WTC11 (cell line): ENCODE measurements around the gene CHFR. TPM values are rescaled to one million over a fixed set of nuclear protein-coding genes. Genes with fewer than 3 reads are reported as not detected.
A peak's percentile ranks its signal among the peaks of the same experiment; 100 is the strongest.

Source experiments
- ATAC-seq: fragments of 200-7000 bp; cut with Tn5 transposase; 2 replicates; pipeline ENCODE4 v1.10.0; 2021; ENCODE audit warnings: mild to moderate bottlenecking, moderate library complexity
- CTCF ChIA-PET: fragments of 300-600 bp; sonication (Branson Sonifier 250); formaldehyde crosslinking; loops from one replicate; lab custom pipeline; 2021; ENCODE audit warnings: antibody characterized with exemption; lab: Charles Lee
- POLR2A ChIA-PET: fragments of 350-600 bp; sonication (Branson Sonifier 250); formaldehyde crosslinking; loops from one replicate; lab custom pipeline; 2021; ENCODE audit warnings: antibody characterized with exemption; lab: Charles Lee
- DNase-seq: peaks from one replicate; pipeline ENCODE4 v3.0.0; 2021; ENCODE audit warnings: low spot score
- H3K27ac Mint-ChIP-seq: 2 replicates; pipeline ENCODE4 v1.8.0; 2021; ENCODE audit warnings: mixed read lengths
- H3K27me3 Mint-ChIP-seq: 2 replicates; pipeline ENCODE4 v1.8.0; 2021; ENCODE audit warnings: low read depth, mild to moderate bottlenecking, moderate library complexity, mixed read lengths
- H3K36me3 Mint-ChIP-seq: 2 replicates; pipeline ENCODE4 v1.8.0; 2021; ENCODE audit warnings: mixed read lengths
- H3K4me1 Mint-ChIP-seq: 2 replicates; pipeline ENCODE4 v1.8.0; 2022; ENCODE audit warnings: mixed read lengths
- H3K4me3 Mint-ChIP-seq: 2 replicates; pipeline ENCODE4 v1.8.0; 2021; ENCODE audit warnings: mild to moderate bottlenecking, moderate library complexity, mixed read lengths
- H3K9me3 Mint-ChIP-seq: 2 replicates; pipeline ENCODE4 v1.8.0; 2021; ENCODE audit warnings: mixed read lengths
- CBFB ChIP-seq: sonication (generic); formaldehyde crosslinking; IDR thresholded peaks from 2 replicates; pipeline ENCODE4 v1.8.1; 2022; ENCODE audit warnings: mild to moderate bottlenecking, low read depth, missing genetic modification reagents
- CREM ChIP-seq: sonication (generic); formaldehyde crosslinking; IDR thresholded peaks from 2 replicates; pipeline ENCODE4 v1.8.1; 2022; ENCODE audit warnings: mild to moderate bottlenecking, missing genetic modification reagents, moderate library complexity
- MYBL2 ChIP-seq: sonication (generic); formaldehyde crosslinking; IDR thresholded peaks from 2 replicates; pipeline ENCODE4 v1.8.1; 2023; ENCODE audit warnings: mild to moderate bottlenecking, moderate library complexity, missing genetic modification reagents
- NFATC4 ChIP-seq: fragments of 250-450 bp; sonication (Bioruptor Pico); IDR thresholded peaks from 2 replicates; pipeline ENCODE4 v1.9.0; 2021; ENCODE audit warnings: mild to moderate bottlenecking
- PRRX2 ChIP-seq: fragments of 250-450 bp; sonication (Bioruptor Pico); IDR thresholded peaks from 2 replicates; pipeline ENCODE4 v1.8.0; 2021; ENCODE audit warnings: mild to moderate bottlenecking
- RELA ChIP-seq: sonication (generic); formaldehyde crosslinking; IDR thresholded peaks from 2 replicates; pipeline ENCODE4 v1.8.1; 2022; ENCODE audit warnings: missing genetic modification reagents, mild to moderate bottlenecking, borderline replicate concordance
- SOX15 ChIP-seq: fragments of 250-450 bp; sonication (Bioruptor Pico); IDR thresholded peaks from 2 replicates; pipeline ENCODE4 v1.9.0; 2021; ENCODE audit warnings: mild to moderate bottlenecking
- ZNF423 ChIP-seq: fragments of 250-450 bp; sonication (Bioruptor Pico); IDR thresholded peaks from 2 replicates; pipeline ENCODE4 v2.1.2; 2022; ENCODE audit warnings: mild to moderate bottlenecking, moderate library complexity
- total RNA-seq: library from RNA; stranded (reverse); gene quantifications from 3 replicates; pipeline ENCODE4 v1.2.3, GENCODE V29; 2021
- TF ChIP-seq, protein P1 (sequence below): sonication (generic); formaldehyde crosslinking; IDR thresholded peaks from 2 replicates; pipeline ENCODE4 v1.8.1; 2023; ENCODE audit warnings: mild to moderate bottlenecking, missing genetic modification reagents
- TF ChIP-seq, protein P2 (sequence below): fragments of 250-450 bp; sonication (Bioruptor Pico); IDR thresholded peaks from 2 replicates; pipeline ENCODE4 v1.8.0; 2021; ENCODE audit warnings: mild to moderate bottlenecking
- TF ChIP-seq, protein P3 (sequence below): sonication (generic); formaldehyde crosslinking; IDR thresholded peaks from 2 replicates; pipeline ENCODE4 v1.8.0; 2022; ENCODE audit warnings: mild to moderate bottlenecking, missing genetic modification reagents
- TF ChIP-seq, protein P4 (sequence below): sonication (generic); formaldehyde crosslinking; IDR thresholded peaks from 2 replicates; pipeline ENCODE4 v1.8.0; 2022; ENCODE audit warnings: missing genetic modification reagents
- TF ChIP-seq, protein P5 (sequence below): sonication (generic); formaldehyde crosslinking; IDR thresholded peaks from 2 replicates; pipeline ENCODE4 v1.8.1; 2023; ENCODE audit warnings: mild to moderate bottlenecking, moderate library complexity, missing genetic modification reagents
- TF ChIP-seq, protein P6 (sequence below): sonication (generic); formaldehyde crosslinking; IDR thresholded peaks from 2 replicates; pipeline ENCODE4 v1.8.0; 2023; ENCODE audit warnings: missing genetic modification reagents, mild to moderate bottlenecking, borderline replicate concordance

The CHFR gene
- total RNA-seq, 1 experiment from 2014 or later: 58.7 TPM

DNA sequence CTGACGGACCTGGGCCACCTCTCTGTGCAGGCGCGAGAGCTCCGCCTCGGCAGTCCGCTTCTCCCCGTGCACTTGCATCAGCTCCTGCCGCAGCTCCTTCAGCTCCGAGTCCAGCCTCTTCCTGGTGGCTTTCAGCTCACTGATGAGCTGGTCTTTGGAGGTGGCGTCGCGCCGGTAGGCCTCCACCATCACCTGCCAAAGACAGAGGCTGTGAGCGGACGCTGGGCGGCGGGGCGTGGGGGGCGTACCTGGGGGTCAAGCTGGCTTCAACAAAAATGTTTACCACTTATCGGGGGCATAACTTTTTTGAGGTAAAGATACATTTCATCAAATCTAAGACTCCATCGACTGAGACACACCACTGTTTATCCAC, 98.3 kb downstream of the CHFR start:
- ATAC-seq (peak; percentile 18; the same call in 1 of the 2 replicates), DNase-seq (no peak)
- peaks cover 54% of the 10 kb centered on the region for H3K36me3 Mint-ChIP-seq
- H3K4me3 Mint-ChIP-seq: no peak overlapping the region
- CTCF ChIA-PET: interaction anchor here (1.1 kb wide), 1 partner anchor 21 kb away, joined by 3 read pairs; no protein-coding TSS in a partner anchor
- POLR2A ChIA-PET: no interaction called here
- TF ChIP-seq, protein P1, sequence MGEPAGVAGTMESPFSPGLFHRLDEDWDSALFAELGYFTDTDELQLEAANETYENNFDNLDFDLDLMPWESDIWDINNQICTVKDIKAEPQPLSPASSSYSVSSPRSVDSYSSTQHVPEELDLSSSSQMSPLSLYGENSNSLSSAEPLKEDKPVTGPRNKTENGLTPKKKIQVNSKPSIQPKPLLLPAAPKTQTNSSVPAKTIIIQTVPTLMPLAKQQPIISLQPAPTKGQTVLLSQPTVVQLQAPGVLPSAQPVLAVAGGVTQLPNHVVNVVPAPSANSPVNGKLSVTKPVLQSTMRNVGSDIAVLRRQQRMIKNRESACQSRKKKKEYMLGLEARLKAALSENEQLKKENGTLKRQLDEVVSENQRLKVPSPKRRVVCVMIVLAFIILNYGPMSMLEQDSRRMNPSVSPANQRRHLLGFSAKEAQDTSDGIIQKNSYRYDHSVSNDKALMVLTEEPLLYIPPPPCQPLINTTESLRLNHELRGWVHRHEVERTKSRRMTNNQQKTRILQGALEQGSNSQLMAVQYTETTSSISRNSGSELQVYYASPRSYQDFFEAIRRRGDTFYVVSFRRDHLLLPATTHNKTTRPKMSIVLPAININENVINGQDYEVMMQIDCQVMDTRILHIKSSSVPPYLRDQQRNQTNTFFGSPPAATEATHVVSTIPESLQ: no peak
- TF ChIP-seq, protein P2, sequence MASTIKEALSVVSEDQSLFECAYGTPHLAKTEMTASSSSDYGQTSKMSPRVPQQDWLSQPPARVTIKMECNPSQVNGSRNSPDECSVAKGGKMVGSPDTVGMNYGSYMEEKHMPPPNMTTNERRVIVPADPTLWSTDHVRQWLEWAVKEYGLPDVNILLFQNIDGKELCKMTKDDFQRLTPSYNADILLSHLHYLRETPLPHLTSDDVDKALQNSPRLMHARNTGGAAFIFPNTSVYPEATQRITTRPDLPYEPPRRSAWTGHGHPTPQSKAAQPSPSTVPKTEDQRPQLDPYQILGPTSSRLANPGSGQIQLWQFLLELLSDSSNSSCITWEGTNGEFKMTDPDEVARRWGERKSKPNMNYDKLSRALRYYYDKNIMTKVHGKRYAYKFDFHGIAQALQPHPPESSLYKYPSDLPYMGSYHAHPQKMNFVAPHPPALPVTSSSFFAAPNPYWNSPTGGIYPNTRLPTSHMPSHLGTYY (CRISPR knock-in tag): no peak
- TF ChIP-seq CBFB: no peak
- TF ChIP-seq NFATC4: no peak
- TF ChIP-seq, protein P3, sequence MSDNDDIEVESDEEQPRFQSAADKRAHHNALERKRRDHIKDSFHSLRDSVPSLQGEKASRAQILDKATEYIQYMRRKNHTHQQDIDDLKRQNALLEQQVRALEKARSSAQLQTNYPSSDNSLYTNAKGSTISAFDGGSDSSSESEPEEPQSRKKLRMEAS (CRISPR knock-in tag): no peak
- TF ChIP-seq, protein P4, sequence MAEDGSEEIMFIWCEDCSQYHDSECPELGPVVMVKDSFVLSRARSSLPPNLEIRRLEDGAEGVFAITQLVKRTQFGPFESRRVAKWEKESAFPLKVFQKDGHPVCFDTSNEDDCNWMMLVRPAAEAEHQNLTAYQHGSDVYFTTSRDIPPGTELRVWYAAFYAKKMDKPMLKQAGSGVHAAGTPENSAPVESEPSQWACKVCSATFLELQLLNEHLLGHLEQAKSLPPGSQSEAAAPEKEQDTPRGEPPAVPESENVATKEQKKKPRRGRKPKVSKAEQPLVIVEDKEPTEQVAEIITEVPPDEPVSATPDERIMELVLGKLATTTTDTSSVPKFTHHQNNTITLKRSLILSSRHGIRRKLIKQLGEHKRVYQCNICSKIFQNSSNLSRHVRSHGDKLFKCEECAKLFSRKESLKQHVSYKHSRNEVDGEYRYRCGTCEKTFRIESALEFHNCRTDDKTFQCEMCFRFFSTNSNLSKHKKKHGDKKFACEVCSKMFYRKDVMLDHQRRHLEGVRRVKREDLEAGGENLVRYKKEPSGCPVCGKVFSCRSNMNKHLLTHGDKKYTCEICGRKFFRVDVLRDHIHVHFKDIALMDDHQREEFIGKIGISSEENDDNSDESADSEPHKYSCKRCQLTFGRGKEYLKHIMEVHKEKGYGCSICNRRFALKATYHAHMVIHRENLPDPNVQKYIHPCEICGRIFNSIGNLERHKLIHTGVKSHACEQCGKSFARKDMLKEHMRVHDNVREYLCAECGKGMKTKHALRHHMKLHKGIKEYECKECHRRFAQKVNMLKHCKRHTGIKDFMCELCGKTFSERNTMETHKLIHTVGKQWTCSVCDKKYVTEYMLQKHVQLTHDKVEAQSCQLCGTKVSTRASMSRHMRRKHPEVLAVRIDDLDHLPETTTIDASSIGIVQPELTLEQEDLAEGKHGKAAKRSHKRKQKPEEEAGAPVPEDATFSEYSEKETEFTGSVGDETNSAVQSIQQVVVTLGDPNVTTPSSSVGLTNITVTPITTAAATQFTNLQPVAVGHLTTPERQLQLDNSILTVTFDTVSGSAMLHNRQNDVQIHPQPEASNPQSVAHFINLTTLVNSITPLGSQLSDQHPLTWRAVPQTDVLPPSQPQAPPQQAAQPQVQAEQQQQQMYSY (CRISPR knock-in tag): no peak
- no peak for TF ChIP-seq RELA (CRISPR knock-in tag)
- TF ChIP-seq, protein P5, sequence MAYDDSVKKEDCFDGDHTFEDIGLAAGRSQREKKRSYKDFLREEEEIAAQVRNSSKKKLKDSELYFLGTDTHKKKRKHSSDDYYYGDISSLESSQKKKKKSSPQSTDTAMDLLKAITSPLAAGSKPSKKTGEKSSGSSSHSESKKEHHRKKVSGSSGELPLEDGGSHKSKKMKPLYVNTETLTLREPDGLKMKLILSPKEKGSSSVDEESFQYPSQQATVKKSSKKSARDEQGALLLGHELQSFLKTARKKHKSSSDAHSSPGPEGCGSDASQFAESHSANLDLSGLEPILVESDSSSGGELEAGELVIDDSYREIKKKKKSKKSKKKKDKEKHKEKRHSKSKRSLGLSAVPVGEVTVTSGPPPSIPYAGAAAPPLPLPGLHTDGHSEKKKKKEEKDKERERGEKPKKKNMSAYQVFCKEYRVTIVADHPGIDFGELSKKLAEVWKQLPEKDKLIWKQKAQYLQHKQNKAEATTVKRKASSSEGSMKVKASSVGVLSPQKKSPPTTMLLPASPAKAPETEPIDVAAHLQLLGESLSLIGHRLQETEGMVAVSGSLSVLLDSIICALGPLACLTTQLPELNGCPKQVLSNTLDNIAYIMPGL (CRISPR knock-in tag): no peak
- TF ChIP-seq, protein P6, sequence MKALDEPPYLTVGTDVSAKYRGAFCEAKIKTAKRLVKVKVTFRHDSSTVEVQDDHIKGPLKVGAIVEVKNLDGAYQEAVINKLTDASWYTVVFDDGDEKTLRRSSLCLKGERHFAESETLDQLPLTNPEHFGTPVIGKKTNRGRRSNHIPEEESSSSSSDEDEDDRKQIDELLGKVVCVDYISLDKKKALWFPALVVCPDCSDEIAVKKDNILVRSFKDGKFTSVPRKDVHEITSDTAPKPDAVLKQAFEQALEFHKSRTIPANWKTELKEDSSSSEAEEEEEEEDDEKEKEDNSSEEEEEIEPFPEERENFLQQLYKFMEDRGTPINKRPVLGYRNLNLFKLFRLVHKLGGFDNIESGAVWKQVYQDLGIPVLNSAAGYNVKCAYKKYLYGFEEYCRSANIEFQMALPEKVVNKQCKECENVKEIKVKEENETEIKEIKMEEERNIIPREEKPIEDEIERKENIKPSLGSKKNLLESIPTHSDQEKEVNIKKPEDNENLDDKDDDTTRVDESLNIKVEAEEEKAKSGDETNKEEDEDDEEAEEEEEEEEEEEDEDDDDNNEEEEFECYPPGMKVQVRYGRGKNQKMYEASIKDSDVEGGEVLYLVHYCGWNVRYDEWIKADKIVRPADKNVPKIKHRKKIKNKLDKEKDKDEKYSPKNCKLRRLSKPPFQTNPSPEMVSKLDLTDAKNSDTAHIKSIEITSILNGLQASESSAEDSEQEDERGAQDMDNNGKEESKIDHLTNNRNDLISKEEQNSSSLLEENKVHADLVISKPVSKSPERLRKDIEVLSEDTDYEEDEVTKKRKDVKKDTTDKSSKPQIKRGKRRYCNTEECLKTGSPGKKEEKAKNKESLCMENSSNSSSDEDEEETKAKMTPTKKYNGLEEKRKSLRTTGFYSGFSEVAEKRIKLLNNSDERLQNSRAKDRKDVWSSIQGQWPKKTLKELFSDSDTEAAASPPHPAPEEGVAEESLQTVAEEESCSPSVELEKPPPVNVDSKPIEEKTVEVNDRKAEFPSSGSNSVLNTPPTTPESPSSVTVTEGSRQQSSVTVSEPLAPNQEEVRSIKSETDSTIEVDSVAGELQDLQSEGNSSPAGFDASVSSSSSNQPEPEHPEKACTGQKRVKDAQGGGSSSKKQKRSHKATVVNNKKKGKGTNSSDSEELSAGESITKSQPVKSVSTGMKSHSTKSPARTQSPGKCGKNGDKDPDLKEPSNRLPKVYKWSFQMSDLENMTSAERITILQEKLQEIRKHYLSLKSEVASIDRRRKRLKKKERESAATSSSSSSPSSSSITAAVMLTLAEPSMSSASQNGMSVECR (CRISPR knock-in tag): no peak
- no peak for TF ChIP-seq SOX15 (CRISPR knock-in tag)
- TF ChIP-seq ZNF423: no peak
- TF ChIP-seq MYBL2 (CRISPR knock-in tag): no peak
- no peak for TF ChIP-seq PRRX2
- no peak for TF ChIP-seq CREM (CRISPR knock-in tag)
- peaks cover 6% of the 10 kb centered on the region; the same call in 1 of the 2 replicates for H3K9me3 Mint-ChIP-seq
- H3K27me3 Mint-ChIP-seq: no peaks in the 10 kb centered on the region
- no peak overlapping the region; the same call in 1 of the 2 replicates for H3K27ac Mint-ChIP-seq
- H3K4me1 Mint-ChIP-seq: no peaks in the 10 kb centered on the region
